Forelimb muscle (tissue), 1 donor: ENCODE results near the gene ATRNL1. TPM values are rescaled to one million over a fixed set of nuclear protein-coding genes. Genes with fewer than 3 reads are reported as not detected.
"Not testable (repeated sequence)": the region's sequence is repeated elsewhere in the genome, so short reads cannot be mapped to it uniquely, and the experiment has no call there.

Experiments used
- DNase-seq: peaks from one replicate; pipeline ENCODE4 v3.0.0-alpha.2; 2013; ENCODE audit warnings: low read depth
- polyA plus RNA-seq: library from polyadenylated mRNA; unstranded; fragments of 120-200 nt; gene quantifications from one replicate; pipeline ENCODE4 v1.2.1, GENCODE V29; 2013; ENCODE audit not compliant: insufficient read length

Gene ATRNL1
- polyA plus RNA-seq, 1 donor, result 0.71 TPM

DNA sequence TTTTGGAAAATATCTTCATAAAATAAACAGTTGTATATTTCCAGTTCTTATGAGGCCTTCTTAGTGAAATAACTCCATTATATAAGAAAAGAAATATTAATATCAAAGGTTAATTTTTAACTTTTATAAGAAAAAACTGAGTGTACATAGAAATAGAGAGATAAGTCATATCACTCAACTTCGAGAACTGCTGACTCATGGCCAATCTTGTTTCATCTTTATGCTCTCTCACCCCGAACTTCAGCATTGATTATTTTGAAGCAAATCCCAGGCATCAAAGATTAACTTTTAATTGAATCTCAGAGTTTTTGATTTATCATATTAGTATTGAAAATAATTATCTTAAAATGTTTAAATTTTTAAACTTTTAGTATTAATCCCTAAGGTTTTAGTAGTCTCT lies 652.8 kb downstream of the ATRNL1 start:
- no peak for DNase-seq

DNA sequence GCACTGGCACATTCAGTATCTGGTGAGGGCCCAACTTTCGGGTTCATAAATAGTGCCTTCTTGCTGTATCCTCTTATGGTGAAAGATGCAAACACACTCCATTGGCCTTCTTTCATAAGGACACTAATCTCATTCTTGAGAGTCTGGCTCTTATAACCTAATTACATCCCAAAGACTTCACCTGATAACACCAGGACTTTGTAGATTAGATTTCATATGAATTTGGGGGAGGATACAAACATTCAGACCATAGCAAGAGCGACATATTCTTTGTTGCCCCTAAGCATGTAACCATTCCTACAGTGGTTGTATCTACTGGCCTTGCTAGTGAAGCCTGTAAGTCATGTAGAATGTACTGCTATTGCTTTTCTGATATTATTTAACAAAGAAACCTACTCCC lies 654.6 kb downstream of the ATRNL1 start:
- DNase-seq, result no peak

DNA sequence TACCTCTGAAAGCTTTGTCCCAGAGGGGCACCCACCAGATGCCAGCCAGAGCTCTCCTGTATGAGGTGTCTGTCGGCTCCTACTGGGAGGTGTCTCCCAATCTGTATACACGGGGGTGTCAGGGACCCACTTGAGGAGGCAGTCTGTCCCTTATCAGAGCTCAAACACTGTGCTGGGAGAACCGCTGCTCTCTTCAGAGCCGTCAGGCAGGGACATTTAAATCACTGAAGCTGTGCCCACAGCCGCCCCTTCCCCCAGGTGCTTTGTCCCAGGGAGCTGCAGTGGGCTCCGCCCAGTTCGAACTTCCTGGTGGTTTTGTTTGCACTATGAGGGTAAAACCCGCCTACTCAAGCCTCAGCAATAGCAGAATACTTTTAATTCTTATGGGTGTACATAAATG lies 665.3 kb downstream of the ATRNL1 start:
- DNase-seq, result not testable (repeated sequence)

DNA sequence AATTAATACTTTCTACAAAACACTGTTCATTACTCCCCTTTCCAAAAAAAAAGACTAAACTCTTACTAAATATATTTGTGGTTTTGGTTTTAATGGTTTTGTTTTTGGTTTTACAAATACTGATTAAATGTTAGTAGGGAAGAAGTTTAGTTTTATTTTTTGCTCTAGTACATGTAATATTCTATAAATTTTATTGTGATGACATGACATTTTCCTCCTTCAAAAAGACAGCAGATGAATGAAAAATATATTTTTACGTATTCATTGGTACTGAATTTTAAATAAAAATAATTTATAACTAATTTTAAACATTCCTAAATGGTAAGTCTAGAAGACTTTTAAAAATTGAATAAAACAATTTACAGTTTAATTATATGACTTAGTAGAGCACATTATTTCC lies 667.0 kb downstream of the ATRNL1 start:
- DNase-seq, result no peak

DNA sequence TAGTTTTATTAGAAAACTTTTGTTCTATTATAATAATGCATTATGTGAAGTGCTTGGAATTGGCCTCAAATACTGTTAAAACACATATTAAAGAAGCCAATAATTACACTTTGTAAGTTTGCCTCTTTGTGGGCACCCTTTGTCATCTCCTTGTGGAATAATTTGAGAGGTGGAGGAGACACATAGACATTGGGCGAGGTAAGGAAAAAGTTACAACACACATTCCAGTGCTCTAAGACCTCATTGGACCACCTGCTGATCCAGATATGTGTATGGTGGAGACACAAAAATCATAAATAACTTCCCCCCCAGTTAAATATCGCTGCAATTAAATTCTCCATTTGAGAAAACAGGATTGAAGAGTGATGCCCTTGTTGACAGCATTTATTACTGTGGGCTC lies 668.0 kb downstream of the ATRNL1 start:
- no peak for DNase-seq

DNA sequence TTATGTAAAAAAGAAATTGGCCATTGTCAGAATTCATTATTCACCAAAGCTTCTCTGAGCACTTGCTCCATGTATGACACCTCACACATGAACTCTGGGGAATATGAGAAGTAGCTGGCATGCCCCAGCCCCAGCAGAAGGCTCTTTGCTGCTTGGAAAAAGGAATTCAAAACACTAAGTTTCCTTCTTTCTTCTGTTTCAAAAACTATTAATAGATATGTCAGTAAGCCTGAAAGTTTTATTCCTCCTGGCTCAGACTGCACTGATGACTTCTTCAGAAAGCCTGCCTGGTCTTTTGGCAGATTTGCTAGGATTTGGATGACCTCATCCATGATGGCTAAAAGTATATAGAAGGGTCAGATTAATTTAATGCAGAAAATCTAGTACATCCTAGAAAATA lies 668.9 kb downstream of the ATRNL1 start:
- DNase-seq, result peak; percentile 6

DNA sequence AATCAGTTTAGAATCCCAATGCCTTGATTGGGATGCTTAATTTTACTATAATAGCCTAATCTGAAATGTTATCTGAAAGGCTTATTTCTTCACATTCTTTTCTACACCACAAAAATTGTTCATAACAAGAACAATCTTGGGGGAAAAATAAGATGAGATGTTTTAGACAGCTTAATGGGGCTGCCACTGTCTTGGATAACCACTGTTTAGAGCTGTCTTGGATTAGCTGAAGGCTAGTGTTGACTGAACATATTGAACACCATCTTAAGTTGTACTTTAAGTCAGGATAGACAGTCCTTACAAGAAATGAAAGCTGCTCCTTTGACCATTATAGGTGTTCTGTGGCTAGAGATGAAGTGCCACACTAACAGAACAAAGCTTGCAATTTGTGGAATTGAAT lies 678.6 kb downstream of the ATRNL1 start:
- DNase-seq, result no peak

DNA sequence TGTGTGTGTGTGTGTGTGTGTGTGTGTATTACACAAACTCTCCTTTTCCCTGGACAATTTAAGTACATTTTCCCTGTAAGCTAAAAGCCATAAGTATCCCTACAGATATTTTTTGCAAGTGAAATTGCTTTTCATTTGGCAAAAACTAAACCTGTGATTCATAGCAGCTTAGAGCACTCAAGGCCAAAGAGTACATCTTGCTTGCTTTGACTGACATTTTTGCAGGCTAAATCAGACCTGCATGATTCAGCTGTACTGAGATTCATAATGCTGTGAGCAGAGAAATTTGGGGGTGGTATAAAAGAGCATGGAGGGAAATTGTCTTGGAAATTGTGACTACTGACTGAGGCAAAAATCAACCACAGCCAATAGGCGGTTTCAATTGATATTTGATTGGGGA lies 679.4 kb downstream of the ATRNL1 start:
- DNase-seq, result peak; percentile 5

DNA sequence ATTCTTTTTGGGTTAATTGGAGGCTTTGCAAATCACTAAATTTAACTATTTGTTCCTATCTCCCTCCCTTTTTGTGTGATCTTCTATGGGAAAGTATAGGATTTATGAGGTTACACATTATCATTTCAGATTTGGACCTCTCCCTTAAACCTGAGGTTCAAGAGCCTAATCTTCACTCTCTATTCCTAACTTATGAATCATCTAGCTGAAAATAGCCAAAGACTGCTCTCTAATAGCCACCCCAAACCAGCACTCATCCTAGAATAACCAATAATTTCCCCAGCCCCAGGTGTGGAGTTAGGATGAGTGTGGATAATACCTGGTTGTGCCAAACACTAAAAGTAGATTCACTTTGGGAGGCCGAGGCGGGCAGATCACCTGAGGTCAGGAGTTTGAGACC lies 680.7 kb downstream of the ATRNL1 start:
- no peak for DNase-seq

DNA sequence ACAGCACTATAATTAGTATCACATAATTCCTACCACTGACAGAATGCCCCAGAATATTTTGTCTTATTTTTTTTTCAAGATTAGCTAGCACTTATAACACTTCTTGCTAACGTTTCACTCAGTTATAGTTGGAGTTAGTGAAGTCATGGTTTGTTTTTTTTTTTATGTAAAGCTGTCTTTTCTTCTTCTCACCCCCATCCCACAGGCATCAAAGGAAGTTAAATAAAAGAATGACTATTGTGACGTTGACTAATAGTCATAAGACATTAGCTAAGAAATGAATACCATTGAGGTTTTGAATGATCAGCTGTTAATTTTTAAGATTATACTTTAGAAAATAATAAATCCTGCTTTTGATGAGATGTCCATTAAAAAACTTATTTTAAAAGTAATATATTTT lies 681.6 kb downstream of the ATRNL1 start:
- DNase-seq, result no peak

DNA sequence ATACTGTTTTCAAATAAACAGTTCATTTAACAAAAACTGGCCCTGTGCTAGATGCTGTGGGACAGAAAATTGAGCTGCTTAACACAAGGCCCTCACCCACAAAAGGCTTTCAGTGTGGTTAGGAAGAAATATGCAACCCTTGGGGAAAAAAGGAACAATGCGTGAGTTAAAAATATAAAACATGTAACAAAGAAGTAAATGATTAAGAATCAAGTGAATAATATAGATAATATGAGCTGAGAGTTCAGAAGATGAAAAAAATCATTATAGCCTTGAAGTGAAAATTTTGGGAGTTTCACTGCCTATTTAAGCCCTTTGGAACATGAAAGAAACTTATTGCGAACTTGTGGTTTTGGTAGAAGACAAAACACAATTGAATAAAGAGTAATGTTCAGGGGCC lies 684.5 kb downstream of the ATRNL1 start:
- no peak for DNase-seq

DNA sequence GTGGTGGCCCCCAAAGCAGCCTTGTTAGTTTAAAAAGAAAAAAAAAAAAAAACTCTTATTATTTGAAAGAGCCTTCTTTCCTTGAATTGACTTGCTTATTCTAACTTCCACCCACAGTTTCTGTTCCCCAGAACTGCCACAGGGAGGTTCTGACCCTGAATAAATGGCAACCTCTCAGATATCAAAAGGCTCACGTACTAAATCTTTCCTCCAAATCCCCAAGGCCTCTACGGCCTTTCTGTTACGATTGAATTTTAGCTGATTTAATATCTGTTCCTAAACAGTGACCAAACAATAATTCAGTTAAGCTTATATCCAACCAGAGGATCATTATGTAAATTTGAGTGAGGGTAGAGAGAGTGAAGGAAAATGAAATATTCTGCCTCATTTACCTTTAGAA lies 697.1 kb downstream of the ATRNL1 start:
- no peak for DNase-seq

DNA sequence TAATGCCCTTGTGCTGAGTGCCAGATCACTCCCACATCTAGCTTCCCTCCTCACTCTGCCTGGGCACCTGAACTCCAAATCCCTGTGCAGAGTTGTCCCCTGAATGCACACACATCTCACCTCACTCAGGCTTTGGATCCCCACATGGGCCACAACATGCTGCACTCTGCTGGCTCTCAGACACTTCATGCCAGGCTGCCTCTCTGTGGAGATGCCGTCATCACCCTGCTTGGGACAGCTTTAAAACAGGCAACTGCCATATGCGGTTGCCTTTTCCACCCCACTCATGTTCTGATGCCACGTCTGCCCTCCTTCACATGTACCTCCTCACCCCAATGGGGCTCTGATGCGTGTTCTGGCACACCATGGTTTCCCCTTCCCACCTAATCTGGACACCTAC lies 702.8 kb downstream of the ATRNL1 start:
- DNase-seq, result no peak

DNA sequence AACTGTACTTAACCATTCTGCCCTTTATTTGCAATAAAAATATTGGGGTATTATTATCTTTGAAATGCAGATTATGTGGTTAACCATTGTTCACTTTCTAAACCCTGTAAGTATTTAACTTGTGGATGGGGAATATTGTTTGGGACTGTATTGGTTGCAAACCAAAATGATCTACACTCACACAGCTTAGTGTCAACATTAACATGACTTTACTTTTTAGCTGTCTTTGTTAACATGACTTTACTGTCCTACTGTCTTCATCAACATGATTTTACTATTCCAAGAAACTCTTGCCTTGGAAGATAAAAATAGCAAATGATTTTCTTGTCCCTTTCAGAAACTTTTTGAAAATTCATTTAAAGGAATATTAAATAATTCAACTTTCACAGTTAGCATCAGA lies 708.3 kb downstream of the ATRNL1 start:
- no peak for DNase-seq

DNA sequence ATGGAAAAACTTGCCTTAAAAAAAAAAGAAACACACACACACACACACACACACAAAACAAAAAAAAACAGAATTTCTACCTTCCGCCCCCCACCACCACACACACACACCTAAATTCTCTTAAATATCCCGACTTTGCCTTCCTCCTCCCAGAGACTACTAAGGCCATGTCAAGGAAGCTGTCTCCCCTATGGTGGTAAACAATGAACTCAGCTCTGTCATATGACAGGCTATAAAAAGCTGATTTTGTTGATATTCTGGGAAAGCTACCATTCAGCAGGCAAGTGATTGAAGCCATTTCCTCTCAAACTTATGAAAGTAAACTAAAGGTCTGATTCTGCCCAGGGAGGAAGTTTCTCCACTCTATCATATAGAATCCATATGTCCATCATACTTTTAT lies 708.8 kb downstream of the ATRNL1 start:
- no peak for DNase-seq

DNA sequence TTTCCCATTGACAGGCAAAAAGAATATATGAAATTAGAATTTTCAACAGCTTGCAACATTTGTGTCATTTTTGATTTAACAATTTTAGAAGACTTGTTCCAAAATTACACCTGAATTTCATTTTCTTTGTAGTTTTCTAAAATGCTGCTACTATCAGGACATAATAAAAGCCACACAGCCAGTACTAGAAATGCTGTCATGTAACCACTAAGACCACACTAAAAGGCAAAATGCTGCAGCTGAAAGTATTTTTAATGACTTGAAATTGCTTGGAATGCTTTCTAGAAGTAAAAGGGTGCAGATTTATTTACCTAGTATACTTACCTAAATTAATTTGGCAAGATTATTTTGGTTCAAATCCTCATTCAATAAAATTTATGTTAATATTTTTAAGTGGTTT lies 709.7 kb downstream of the ATRNL1 start:
- no peak for DNase-seq

DNA sequence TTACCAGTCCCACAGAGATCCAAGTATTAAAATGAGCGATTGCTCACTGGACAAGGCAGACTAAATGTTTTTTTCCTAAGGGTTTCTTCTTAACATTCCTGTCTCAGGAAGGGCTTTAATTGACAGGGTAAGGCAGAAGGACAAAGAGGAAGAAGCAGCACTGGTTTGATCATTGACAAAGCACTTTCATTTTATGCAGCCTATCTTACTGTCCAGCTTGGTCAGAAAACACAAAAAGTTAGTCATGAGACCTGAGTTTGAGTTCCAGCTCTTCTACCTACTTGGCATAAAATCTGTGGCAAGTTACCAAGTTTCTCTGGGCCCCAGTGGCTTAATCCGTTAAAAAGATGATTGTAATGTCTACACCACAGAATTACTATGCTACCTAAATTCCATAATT lies 721.4 kb downstream of the ATRNL1 start:
- DNase-seq, result no peak

DNA sequence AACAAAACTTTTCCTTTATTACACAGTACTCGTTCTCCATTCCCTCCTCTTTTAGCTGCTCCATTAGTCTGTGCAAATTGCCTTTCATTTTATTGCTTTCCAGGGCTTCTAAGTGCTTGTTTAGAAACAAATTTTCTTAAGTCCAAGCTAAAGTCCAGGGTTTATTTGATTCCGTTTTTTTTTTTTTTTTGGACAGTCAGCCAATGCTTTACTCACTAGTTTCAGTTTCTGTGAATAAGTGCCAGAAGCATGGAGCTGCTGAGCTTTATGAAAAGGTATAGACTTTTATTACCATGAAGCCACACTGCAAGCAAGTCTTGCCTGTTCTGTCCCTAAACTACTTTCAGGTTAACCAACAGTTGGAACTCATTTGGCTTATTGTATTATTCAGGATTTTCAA lies 724.8 kb downstream of the ATRNL1 start:
- DNase-seq, result no peak

DNA sequence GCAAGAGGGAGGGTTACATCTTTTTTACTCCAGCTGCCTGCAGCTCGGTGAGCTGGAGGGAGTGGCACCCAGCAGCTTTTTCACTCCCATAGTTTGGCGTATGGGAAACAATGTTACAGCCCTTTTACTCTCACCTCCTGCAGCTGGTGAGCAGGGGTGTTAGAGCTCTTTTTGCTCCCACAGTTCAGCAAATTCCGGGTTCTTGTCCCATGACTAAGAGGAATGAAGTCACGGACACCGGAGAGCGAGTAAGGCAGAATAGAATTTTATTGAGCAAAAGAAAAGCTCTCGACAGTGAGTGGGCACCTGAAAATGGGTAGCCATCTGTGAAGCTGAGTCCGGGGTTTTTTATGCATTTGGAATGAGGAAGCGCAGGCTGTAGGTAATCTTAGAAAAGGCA lies 733.2 kb downstream of the ATRNL1 start:
- DNase-seq, result no peak

DNA sequence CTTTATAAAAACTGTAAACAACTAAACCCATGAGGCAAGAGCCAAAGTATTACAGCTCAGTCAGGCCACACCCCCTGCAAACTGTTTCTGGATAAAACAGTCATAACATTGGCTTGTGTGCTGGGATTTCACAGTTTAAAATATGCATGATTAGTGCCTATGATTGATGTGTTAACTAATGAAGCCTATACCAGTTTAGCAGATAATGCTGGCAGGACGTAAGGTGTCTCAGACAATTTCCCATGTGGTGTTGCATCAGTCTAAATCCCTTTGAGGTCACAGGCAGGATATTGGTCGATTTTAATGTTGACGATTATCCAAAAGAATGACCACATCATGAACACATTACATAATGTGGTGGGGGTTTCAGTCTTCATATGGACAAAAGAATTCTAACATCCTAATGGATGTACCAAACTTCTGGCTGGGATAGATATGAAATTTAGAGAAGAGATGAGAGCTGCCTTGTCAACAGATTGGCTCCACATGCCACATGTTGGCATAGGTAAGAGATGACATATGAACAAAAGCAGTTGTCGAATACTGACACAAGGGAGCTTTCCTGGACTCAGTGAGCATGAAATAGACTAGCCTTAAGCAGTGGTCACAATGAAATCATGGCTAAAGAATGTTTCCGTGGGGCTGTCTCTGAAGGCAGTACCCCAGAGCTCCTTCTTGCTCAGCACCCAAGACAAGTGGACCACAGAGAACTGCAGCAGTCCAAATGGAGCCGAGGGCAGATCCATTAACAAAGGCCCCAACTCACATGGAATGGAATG lies 734.3 kb downstream of the ATRNL1 start:
- no peak for DNase-seq

DNA sequence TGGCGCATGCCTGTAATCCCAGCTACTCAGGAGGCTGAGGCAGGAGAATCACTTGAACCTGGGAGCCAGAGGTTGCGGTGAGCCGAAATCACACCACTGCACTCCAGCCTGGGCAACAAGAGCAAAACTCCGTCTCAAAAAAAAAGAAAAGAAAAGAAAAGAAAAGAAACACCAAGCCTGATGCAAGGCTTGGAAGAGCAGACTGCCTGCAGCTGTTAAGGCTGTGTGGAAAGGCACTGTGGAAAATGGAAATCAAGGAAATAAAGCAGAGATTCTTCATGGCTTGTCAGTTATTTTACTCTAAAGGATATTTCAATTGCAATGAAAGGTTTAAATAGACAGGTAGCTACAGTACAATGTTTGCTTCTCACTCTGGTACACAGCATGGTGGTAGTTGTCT lies 735.0 kb downstream of the ATRNL1 start:
- DNase-seq, result not testable (repeated sequence)

DNA sequence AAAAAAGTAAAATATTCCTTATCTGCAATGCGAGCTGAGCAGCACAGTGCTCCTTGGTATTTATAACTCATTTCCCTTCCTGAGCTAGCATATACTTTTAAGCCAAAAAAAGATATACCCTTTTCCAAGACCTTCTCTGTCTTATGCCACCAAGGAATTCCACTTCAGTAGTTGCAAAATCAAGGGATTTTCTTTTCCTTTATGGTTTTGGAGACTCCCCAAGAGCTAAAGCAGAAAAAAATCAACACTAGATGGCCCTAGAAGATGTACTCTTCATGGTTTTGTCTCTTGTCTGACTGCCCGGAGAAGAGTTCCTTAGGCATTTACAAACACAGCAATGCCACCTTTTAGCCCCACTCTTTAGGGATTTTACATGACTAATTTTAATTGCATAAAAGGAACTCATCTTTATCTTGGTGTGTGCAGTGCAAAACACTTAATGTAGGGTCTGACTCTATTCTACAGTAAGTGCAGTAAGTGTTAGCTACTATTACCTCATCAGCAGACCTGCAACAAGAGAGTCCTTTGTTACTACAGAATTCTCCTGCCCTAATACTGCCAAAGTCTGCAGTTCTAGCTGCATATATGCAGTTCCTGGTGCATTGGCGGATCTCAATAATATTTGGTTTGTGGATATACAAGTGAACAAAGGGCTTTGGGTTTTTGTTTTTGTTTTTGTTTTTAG lies 736.5 kb downstream of the ATRNL1 start:
- no peak for DNase-seq

DNA sequence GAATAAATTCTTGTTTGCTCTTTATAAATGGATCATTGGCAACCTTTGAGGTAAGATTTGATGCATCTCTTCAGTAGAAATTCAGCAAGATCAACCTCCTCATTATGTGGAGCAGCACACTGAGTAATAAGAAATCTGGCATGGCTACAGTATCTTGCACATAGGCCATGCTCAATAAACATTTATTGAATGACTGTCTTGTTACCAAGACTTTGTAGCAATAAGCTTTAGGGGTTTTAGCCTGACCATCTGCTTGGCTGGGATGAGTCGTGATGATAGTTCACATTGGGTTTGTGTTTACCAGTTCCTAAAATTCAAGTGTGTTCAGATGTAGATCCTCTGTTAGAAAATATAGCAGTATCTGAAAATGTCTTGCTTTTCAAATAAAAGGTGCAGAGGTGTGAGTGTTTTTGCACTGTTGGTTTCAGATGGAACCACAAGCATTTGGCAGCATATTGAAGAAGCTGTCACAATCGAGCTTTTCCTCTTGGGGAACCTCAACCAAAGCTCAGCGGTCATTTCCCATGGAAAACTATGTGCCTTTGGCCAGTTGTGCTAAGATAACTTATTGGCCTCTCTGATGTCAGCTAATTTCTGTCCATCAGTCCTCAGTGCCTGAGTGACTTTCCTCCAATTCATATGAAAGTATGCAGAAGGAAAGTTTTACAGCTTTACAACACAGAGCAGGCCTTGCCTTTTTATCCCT lies 737.3 kb downstream of the ATRNL1 start:
- DNase-seq, result no peak
